Left colon (tissue), 2 donors: Measurements from ENCODE around the gene TCF19. TPM values are rescaled to one million over a fixed set of nuclear protein-coding genes. Genes with fewer than 3 reads are reported as not detected.
"Not testable (repeated sequence)": the region's sequence is repeated elsewhere in the genome, so short reads cannot be mapped to it uniquely, and the experiment has no call there.

ENCODE experiments used
- ATAC-seq: fragments of 200-7000 bp; cut with Tn5 transposase; one replicate; pipeline ENCODE4 v1.9.1; 2020; ENCODE audit warnings: mild to moderate bottlenecking, moderate library complexity
- DNase-seq, 2 donors: peaks; one replicate each; pipeline ENCODE4 v3.0.0-alpha.2; 2020
- intact Hi-C, 2 donors: fragments of 100-400 bp; cut with DNase I in 1 of 2; cut with micrococcal nuclease in 1 of 2; formaldehyde crosslinking; loops; one replicate each; pipeline versions ENCODE4 v1.11.2 to v1.14.0; 2022; cut with DNase I, micrococcal nuclease
- total RNA-seq, 2 donors: library from RNA; stranded (reverse); fragmentation: NEBNext Ultra II Directional; extraction: Animal tissue kit (Norgen Biotek cat#: 25700); gene quantifications; one replicate each; pipeline ENCODE4 v1.2.1, GENCODE V29; 2021
- donor health status: DM: no; HTN: no; CAD: no.
- donor health status: DM: yes; HTN: yes; CAD: no.

The TCF19 gene
- total RNA-seq, 2 donors from 2014 or later, result 4.2 to 7.1 TPM

DNA sequence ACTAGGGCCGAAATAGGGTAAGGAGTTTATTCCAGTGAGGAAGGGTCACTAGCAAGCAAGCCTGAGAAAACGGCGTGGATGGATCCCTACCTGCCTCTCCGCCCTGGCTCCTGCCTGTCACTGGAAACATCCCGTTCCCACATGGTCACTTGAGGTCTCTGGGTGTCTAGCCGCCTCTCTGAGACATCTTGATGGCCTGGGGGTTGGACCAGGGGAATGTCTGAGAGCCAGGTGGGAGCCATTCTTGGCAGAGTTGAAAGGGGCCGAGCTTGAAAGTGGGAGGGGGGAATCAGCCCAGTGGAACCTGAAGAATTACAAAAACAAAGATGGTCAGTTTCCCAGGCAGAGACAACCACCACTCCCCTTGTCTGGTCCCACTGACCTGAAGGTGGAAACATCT, 1.7 kb upstream of the TCF19 start:
- ATAC-seq, result no peak
- no peak for DNase-seq
- intact Hi-C loops, result no loop called here

DNA sequence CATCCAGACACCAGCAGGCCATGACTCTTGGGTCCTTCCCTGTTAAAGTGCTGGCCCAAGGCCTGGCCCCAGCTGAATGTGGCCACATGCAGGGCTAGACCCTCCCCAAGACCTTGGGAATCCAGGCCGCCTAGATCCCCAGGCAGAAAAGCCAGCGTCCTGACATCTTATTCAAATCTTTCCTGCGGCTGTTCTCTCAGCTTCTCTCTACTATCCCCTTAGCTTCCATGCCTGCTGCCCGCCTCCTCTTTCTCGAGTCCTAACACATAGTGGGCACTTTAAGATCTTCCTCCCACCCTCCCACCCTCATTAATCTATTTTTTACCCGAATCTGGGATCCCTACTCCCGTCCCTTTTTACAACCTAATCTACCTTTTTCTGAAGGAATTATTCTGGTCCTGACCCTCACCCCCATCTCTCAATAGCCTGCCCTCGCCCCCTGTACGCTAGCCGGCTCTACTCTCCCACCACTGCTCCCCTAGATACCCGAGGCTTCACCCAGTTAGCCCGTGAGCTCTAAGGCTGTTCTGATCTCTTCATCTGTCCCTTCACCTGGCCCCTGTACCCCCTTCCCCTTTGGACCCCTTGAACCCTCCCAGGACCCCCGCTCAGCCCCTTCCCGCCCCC, 763 bp upstream of the TCF19 start, which contains the start of gene CCHCR1:
Gene CCHCR1 (minus strand): TSS at position 290 of the 627 bp plus-strand sequence. CDS start 202 bp downstream, at position 88.
- ATAC-seq (peak; percentile 29), DNase-seq (no peak)
- intact Hi-C loops, result no loop called here

DNA sequence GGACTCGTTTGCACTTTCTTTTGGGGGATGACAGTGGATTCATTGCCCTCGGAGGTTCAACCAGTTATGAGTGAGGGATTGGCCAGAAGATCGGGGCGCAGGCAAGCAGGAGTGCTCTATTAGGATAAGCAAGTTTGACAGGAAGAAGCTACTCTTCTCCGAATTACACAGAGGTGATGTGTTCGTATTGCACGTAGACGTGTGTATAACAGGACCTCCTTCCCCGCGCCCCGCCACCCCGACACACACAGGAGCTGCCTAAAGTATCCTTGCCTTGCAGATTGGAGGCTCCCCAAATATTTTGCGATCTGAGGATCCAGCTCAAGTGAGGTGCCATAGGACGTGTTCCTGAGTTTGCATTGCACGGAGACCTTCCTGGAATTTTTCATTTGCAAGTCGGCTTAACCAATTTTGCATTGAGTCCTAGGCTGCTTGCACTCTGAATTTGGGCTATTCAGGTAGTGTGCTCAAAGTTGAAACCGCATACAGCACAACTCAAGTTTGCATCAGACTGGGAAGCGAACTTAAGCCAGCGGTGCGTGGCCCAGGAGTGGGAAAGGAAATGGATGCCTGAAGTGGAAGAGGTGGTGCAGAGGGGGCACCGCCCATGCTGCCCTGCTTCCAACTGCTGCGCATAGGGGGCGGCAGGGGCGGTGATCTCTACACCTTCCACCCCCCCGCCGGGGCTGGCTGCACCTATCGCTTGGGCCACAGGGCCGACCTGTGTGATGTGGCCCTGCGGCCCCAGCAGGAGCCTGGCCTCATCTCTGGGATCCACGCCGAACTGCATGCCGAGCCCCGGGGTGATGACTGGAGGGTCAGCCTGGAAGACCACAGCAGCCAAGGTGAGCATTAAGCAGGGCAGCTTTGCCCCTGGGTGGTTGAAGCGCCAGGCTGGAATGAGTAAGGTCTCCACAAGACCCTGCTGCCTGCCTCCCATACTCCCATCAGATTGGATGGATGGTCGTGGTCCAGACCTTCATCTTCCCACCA, 770 bp downstream of the TCF19 start:
- DNase-seq (peak in 1 of 2 donors; percentile 43), ATAC-seq (peak; percentile 4)
- intact Hi-C loops, result no loop called here

DNA sequence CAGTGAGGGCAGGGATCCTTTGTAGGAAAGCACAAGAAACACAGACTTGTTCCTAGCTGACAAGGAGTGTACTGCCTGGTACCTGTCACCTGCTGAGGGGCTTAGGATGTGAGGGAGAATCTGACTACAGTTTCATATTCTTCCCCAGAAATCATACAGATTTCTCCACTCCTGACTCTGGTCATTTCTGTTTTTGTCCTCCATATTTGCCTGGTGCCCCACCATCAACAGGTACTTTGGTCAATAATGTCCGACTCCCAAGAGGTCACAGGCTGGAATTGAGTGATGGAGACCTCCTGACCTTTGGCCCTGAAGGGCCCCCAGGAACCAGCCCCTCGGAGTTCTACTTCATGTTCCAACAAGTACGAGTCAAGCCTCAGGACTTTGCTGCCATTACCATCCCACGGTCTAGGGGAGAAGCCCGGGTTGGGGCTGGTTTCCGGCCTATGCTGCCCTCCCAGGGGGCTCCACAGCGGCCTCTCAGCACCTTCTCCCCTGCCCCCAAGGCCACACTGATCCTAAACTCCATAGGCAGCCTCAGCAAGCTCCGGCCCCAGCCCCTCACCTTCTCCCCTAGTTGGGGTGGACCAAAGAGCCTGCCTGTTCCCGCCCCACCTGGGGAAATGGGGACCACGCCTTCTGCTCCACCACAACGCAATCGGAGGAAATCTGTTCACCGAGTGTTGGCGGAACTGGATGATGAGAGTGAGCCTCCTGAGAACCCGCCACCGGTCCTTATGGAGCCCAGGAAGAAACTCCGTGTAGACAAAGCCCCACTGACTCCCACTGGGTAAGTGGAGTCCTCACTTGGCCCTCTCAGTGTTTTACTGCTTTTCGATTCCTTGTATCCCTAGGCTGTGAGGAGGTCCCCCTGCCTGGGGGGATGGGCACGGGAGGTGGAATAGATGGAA, 3.1 kb downstream of the TCF19 start:
- intact Hi-C loops, result no loop called here
- ATAC-seq (no peak), DNase-seq (no peak)

DNA sequence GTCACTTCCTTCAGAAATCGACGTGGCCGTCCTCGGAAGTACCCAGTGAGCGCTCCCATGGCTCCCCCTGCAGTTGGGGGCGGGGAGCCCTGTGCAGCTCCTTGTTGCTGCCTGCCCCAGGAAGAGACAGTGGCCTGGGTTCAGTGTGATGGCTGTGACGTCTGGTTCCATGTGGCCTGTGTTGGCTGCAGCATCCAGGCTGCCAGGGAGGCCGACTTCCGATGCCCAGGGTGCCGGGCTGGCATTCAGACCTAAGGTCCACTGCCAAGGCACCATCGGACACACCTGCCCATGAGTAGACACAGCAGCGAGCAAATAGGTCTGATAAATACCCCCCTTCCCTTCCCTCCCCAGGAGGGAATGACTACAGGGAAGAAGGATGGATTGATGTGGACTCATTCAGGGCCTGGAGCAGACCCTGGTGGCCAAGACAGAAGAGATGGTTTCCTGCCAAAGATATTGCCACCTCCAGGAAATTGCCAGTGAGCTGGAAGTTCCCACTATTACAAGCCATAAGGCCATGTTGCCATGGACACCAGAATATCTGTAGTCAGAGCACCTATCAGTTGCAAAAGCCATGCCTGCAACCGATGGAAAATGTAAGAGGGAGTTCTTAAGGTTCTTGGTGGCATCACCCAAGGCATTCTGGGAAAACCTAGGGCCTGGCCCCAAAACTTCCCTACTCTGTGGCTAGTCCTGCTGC, 4.2 kb downstream of the TCF19 start:
- ATAC-seq (no peak), DNase-seq (no peak)
- intact Hi-C loops, result no loop called here

DNA sequence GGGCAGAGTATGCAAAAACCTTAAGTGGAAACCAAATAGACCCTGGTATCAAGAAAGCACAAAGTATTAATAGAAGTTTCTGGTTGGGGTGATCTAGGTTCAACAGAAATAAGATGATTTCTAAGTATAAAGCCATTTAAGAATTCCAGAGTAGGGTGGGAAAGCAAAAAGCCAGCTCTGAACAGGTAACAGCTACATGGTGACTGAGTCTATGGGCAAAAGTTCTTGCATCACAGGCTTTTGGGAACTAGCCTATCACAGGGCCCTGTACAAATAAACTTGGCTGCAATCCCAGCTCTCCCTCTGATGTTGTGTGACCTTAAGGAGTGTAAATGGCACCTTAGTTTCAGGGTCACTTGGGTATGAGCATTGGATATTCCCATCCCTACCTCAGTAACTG, 5.5 kb downstream of the TCF19 start:
- intact Hi-C loops, result no loop called here
- DNase-seq (no peak), ATAC-seq (no peak)

DNA sequence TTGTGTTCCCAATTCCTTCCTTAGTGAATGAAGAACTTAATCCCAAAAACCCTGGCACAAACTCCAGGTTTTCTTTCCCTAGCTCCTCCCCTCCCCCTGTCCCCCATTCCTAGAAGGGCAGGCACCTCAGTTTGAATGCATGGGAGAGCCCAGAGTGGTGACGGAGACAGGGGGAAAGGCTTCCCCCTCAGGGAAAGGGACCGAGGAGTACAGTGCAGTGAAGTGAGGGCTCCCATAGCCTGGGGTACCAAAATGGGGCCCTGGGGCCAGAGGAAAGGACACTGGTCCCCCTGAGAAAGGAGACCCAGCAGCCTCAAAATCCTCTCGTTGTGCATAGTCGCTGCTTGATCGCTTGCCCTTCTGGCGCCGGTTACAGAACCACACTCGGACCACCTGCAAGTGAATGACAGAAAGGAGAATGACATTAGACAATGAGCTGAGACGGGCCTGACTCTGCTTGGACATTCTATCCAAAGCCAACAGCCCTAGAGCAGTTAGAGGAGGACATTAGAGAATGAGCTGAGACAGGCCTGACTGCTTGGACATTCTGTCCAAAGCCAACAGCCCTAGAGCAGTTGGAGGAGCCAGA, 6.2 kb downstream of the TCF19 start:
- intact Hi-C loops, DNase-seq, ATAC-seq: not testable (repeated sequence)

DNA sequence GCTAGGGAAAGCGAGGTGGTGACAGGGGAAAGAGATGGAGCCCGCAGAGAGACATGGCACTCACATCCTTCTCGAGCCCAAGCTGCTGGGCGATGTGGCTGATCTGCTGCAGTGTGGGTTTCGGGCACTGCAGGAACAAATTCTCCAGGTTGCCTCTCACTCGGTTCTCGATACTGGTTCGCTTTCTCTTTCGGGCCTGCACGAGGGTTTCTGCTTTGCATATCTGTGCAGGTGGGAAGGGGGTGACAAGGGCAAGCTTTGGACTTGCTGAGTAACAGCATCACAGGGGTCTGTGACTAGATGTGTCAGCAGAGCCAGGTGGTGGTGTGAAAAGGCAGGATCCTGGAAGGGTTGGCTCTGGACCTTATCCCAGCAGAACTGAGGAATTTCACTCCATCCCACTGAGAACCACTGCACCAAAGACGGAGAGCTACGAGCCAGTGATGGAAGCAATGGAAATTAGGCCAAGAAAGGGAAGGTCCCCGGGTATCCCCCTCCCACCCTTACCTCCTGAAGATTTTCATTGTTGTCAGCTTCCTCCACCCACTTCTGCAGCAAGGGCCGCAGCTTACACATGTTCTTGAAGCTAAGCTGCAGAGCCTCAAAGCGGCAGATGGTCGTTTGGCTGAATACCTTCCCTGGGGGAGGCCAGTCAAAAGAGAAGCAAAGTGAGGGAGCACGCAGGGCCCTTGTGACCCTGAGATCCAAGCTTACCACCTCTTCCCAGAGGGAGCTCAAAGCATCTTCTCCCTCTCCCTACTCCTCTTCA, 6.9 kb downstream of the TCF19 start:
- DNase-seq, ATAC-seq, intact Hi-C loops: not testable (repeated sequence)

DNA sequence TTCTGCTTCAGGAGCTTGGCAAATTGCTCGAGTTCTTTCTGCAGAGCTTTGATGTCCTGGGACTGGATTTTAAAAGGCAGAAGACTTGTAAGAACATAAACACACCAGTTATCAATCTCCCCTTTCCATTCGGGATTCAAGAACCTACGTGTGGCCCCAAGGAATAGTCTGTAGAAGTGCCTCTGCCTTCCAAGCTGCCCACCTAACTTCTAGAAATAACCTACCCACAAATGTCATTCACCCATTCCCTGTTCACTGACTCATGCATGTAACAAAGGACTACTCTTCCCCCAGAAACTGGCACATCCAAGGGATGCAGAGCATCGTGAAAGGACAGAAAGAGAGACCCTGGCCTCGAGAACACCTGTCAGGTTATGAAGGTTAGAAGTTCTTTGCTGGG, 7.6 kb downstream of the TCF19 start:
- no peak for DNase-seq
- ATAC-seq, result no peak
- intact Hi-C loops, result no loop called here

DNA sequence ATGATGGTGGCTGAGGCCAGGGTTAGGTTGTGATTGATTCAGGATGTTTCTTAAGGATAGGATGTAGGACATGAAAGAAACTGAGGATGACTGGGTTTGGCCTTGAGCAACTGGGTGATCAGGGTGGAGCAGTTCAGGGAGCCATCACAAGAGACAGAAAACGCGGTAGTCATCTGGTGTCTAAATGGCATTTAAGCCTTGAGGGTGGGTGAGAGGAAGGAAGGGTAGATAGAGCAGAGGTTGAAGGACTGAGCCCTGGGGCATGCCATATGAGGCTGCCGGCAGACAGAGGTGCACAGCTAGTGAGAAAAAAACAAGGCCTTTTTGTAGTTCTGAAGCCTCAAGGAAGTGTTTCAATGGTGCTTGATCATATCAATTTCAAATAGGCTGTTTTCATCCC, 10.2 kb downstream of the TCF19 start:
- DNase-seq (no peak), ATAC-seq (no peak)
- intact Hi-C loops, result no loop called here

DNA sequence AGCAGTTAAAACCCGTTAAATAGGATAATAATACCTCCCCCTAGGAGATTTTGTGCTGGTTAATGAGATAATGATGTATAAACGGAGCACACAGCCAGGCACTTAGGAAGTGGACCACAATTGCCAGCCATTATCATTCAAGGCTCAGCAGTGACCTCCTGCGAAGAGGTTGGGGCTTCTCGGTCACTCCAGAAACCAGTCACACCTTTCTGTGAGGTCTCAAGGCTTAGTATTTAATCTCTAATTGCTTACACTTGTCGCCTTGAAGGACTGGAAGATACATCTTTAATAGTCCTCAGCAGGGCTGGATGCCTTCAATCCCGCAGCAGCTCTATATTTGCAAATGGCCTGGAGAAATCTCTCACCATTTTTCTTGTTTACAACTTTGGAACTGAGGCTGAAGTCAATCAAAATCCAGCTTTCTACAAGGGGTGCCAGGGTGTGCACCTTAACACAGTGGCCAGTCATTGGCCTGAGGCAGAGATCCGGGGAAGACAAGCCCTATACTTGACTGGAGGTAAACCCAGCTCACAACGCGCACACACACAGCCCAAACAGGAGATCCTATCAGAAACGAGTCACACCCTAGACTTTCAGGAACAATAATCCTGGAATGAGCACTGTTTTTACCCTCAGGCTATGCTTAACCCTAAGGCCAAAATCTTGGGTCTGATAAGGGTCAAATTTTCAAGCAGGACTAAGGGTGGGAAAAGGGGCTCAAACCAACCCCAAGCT, 10.9 kb downstream of the TCF19 start:
- ATAC-seq (peak; percentile 21), DNase-seq (no peak)
- intact Hi-C loops, result no loop called here

DNA sequence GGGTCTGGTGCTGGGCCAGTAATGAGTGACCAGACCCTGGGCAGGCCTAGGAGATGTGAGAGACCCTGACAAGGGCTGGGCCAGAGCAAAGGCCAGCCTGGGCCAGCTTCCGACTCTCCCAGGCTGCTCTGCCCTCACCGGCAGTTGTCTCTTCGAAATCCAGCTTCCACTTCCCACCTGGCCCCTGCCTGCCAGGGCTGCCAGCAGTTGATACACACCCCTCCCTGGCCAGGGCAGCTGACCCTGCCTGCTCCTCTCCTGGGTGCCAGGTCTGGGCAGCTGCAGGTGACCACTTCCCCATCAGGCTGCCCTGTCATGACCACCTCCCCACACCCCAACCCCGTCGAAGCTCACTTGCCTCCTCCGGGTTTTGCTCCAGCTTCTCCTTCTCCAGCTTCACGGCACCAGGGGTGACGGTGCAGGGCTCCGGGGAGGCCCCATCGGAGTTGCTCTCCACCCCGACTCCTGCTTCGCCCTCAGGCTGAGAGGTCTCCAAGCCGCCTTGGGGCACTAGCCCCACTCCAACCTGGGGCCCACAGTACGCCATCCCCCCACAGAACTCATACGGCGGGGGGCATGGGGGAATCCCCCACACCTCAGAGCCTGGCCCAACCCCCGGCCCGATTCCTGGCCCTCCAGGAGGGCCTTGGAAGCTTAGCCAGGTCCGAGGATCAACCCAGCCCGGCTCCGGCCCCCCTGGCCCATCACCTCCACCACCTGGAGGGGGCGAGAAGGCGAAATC, 11.6 kb downstream of the TCF19 start:
- DNase-seq, intact Hi-C loops: not testable (repeated sequence)

DNA sequence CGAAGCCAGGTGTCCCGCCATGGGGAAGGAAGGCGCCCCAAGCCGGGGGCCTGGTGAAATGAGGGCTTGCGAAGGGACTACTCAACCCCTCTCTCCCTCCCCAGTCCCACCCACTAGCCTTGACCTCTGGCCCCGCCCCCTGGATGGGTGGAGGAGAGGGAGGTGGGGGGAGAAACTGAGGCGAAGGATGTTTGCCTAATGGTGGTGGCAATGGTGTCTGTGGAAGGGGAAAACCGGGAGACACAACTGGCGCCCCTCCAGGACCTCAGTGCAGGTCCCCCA, 12.2 kb downstream of the TCF19 start, which contains the start of gene POU5F1:
Gene POU5F1 (minus strand): TSS at position 83 of the 282 bp plus-strand sequence. CDS start 62 bp downstream, at position 21.
- intact Hi-C loops, result no loop called here
- DNase-seq (no peak), ATAC-seq (no peak)

More for the DNA sequence above, 11.6 kb downstream of the TCF19 start:
- peak; percentile 12 for ATAC-seq

DNA sequence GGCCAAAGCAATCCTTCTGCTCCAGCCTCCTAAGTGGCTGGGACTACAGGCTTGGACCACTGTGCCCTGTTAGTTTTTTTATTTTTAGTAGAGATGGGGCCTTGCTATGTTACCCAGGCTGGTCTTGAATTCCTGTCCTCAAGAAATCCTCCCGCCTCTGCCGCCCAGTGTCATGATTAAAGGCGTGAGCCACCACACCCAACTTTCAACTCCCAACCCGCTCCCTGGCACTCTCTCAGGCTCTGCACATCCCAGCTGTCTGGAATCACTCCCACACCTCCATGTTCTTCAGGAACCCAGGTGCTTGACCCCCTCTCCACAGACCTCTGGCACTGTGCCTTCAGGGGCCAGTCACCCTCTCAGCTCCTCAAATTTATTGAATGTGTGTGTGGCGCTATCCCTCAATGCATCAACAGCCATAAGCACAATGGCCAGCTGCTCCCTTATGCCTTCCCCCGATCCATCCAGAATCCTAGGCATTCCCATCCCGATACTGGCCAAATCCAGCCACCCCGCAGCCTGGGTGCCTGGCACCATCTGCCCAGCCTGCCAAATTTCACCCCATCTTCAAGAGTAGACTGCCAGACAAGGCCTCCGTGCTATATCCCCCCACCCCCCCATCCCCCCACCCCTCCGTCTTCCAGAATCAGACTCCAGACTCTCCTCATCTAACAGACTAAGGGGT, 12.7 kb downstream of the TCF19 start:
- ATAC-seq, result peak; percentile 41
- no peak for DNase-seq
- intact Hi-C loops, result no loop called here
